COLO829 (cell line): ENCODE measurements around the gene NGEF.
A peak's percentile ranks its signal among the peaks of the same experiment; 100 is the strongest.

ENCODE experiments used
- DNase-seq: peaks from one replicate; pipeline ENCODE4 v3.0.0; 2012; ENCODE audit warnings: low spot score

The NGEF gene

DNA sequence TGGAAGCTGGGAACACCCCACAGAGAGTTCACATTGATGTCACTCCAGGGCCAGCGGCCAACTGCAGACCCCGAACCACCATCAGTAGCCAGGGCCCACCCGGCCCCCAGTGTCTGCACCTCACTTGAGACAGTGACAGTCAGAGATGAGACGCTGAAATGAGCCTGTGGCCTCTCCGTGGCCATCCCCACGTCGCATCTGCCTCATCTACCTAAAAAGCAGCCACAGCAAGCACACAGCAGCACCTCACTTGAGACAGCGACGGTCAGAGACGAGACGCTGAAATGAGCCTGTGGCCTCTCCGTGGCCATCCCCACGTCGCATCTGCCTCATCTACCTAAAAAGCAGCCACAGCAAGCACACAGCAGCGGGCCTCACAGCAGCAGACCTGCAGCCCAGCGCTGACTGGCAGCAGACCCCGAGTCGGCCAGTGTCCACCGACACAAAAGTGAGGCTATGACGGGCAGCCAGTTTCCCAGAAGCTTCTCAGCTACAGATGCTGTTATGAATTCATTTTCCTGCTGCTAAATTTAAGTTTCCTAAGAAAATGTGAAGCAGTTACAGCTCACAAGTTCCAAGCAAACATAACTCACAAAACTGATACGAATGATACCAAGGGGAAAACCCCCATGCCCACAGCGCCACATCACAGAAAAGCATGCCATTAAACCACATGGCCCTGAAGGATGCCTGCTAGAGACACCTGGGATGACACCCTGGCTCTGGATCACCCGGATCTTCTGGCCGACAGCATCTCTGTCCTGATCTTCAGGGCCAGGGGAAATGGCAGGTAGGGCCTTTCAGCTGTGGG lies 115.3 kb downstream of the NGEF start:
- no peak for DNase-seq

DNA sequence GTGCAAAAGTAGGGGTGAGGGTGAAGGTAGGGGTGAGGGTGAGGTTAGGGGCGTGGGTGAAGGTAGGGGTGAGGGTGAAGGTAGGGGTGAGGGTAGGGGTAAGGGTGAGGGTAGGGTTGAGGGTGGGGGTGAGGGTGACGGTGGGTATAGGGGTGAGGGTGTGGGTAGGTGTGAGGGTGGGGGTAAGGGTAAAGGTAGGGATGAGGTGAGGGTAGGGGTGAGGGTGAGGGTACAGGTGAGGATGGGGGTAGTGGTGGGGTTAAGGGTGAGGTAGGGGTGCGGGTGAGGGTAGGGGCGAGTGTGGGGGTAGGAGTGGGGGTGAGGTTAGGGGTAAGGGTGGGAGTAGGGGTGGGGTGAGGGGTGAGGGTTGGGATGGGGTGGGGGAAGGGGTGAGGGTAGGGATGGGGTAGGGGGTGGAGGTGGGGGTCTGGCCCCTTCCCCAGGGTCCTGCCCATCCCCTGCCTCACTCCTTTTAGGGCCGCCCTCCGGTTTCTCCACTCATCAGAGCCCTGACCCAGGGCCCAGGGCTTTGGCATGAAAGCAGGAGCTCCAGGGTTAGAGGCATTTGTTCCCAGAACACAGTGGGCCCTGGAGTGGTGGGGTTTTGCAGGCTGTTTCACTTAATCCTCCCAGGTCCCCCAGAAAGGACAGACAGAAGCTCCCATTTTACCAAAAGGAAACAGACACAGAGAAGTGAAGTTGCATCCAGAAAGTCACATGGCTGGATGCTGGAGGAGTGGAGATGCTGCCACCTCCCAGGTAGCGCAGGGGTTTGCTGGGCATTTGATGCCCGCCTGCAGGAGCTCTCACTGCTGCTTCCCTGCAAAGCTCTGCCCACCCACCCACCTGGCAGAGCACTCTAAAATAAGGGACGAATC lies 116.1 kb downstream of the NGEF start:
- no peak for DNase-seq

DNA sequence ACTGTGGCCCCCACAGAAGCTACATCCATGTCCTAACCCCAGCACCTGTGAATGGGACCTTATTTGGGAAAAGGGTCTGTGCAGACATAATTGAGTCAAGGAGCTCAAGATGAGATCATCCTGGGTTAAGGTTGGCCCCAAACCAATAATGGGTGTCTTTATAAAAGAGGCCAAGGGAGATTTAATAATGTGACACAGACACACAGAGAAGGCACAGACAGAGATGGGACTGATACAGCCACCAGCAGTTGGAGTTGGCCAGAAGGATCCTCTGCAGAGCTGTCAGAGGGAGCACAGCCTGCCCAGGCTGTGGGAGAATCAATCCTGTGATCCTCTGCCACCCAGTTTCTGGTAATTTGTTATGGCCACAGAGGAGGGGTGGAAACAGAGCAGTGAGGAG lies 116.9 kb downstream of the NGEF start:
- DNase-seq, result no peak

DNA sequence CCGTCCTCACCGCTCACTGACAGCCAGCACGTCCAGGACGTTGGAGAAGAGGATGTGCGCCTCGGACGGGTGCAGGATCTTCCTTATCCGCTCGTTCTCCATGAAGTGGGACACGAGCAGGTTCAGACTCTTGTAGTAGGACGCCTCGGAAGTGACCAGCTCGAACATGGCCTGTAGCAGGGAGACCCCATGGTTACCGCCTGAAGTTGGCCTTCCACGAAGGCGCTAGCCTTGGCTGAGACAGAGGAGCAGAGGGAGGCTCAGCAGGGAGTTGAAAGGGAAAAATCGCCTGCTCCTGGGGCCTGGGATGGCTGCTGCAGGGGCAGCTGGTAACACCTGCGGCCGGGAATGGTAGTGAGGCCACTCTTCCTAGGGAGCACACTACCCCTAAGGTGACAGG lies 118.3 kb downstream of the NGEF start:
- no peak for DNase-seq

DNA sequence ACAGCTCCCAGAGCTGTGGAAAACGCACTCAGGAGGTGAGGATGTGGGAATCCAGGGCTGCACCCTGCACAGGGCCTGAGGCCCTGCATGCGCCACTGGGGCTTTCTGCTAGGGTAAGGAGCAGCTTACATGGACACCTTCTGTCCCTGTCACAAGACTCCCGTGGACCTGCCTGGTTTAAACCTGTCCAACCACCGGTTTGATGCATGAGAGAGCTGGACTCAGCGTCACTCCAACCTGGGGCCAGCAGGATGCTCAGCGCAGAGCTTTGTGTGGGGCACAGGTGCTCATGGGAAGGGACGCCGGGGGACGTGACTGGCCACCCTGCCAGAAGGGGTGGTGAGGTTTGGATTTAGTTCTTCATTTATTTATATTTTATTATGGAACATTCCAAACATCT lies 118.8 kb downstream of the NGEF start:
- DNase-seq, result no peak

DNA sequence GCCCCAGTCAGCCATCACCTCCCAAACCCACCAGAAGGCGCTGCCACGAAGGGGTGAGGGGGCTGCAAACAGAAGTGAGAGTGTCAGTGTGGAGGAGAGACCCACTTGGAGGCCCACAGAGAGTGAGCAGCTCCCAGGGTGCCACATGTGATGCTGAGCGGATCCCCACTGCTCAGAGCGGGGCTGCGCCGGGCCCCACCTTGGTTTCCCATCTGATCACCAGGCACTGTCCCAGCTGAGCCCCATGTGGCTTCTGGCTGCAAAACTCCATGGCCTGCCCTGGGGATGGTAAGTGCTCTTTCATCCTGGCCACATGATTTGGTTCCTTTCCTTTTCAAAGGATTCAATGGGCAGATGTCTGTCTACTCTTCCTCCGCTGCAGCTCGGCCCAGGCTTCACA lies 119.2 kb downstream of the NGEF start:
- DNase-seq, result no peak

DNA sequence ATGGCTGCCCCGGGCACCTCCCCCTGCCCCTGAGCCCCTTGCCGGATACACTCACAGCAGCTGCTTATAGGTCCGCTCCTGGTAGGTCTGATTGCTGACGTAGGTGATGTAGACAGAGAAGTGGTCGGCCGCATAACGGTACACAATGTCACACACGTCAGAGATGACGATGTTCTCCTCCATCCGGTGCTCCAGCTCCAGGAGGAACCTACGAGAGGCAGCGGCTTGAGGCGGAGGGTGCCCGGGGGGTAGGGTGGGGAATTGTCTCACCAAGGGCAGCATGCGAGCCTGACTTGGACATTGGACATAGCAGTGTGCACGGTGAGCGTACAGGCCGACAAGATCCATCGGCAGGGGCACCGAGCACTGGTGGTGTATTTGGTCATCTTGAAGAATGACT lies 120.2 kb downstream of the NGEF start:
- no peak for DNase-seq

DNA sequence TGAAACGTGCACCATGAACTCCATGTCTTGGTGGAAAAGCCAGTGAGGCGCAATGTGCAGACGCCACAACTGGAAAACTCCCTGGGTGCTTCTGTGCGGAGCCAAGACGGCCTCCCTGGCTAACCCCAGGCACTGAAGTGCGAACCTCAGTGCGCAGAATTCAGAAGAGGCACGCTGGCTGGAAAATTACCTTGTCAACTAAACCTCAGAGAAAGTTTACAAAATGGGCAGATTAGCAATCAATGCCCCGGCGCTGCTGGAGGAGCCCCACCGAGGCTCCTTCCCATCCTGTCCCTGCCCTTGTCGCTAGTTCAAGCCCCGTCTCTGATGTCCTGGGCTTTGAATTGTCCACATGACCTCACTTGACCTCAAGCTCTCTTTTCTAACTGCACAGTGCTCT lies 120.8 kb downstream of the NGEF start:
- no peak for DNase-seq

DNA sequence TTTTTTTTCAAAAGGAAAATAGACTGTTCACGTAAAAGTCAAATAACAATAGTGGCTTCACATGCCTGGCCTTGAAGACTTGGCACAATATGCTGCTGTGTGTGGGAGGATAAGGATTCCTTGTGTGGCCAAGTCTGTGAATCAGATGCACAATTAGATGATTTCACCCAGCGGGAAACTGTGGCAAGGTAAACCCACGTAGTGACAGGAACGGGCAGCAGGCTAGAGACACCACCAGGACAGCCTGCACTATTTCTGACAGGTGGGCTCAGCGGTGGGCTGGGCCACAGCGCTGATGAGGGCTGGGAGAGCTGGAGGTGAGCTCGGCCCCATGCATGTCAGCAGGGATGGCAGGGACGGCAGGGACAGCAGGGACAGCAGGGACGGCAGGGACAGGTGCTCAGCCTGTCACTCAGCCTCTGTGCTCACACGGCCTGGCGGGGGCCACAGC lies 121.4 kb downstream of the NGEF start:
- DNase-seq, result peak; percentile 50

DNA sequence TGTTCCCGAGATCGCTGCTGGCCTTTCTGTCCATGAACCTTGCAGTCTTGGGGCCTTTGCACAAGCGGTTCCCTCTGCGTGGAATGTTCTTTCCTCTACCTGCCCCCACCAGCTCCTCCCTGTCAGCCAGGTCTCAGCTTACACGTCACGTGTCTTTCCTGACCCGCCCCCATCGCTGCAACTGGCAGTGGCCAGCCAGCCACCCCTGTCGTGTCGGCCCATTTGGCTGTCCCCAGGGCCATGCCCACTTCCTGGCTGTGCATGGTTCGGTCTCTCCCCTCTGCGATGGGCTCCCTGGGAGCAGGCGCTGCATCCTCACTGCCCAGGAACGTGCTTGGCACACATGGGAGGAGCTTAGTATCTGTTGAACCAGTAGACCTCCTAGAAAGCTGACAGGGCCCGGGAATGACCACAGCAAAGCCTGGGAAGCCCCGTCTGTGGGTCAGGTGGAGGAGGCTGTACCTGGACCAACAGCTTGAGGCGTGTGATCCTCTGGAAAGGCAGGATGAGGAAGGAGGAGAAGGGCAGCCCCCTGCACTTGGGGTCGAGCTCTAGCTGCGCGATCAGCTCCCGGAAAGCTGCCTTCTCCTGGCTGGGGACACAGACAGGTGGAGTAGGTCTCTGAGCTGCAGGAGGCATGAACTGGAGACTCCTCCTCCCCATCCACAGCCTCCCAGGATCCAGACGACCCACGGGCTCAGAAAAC lies 122.0 kb downstream of the NGEF start:
- DNase-seq, result no peak

DNA sequence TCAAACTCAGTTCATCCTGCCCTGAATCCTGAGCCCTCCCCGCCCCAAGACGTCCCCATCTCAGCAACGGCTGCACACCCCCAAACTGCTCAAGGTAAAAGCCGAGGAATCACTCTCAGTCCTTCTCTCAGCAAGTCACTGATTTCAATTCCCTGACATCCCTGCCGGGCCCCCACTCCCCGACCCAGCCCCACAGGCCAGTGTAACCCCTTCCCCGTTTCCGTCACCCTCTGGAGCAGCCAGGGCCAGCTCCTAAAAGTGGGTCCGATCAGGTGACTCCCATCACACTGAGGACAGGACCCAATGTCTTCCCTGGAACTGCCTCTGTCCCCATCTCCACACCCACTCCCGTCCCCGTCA lies 122.5 kb downstream of the NGEF start:
- DNase-seq, result no peak

DNA sequence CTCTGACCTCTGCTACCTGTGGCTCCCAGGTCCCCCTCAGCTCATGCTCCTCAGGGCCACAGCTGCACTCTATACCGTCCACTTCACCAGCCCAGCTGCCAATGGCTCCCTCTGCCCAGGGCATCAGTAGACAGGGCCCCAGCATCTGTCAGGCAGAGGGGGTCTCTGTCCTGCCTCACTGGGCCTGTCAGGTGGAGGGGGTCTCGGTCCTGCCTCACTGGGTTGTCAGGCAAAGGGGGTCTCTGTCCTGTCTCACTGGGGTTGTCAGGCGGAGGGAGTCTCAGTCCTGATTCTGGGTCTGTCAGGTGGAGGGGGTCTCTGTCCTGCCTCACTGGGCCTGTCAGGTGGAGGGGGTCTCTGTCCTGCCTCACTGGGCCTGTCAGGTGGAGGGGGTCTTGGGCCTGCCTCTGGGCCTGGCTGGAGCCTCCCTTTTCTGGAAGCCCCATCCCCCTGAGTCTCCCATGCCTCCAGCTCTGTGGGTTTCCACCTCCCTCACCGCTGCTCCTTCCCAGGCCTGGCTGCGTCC lies 123.1 kb downstream of the NGEF start:
- DNase-seq, result no peak

DNA sequence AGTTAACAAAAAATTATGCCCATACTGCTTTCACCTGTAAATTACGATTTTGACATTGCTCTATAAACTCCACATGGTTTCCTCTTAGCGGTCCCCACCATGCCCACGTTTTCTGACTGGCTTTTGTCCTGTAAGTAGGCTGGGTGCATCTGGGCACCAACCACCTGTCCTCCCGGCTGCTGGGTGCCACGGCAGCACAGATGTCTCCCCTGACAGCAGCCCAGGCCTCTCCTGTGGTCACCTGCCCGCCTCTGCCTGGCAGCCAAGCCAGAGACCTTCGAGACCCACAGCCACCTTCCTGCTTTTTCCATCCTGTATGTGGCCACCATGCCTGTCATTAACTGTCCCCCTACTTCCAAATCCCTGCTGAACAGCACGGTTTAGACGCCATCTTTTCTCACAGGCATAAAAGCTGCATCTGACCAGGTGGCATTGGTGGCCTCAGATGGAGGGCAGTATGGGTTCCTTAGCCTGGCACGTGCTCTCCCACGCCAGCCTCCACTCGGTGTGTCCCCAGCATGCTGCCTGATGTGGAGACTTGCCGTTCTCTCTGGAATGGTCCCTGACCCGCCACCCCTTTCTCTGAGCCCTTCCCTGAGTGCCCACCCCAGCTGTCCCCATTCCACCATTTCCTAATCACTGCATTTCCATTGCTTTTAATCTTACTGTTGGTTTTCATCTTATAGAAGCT lies 124.1 kb downstream of the NGEF start:
- DNase-seq, result no peak

DNA sequence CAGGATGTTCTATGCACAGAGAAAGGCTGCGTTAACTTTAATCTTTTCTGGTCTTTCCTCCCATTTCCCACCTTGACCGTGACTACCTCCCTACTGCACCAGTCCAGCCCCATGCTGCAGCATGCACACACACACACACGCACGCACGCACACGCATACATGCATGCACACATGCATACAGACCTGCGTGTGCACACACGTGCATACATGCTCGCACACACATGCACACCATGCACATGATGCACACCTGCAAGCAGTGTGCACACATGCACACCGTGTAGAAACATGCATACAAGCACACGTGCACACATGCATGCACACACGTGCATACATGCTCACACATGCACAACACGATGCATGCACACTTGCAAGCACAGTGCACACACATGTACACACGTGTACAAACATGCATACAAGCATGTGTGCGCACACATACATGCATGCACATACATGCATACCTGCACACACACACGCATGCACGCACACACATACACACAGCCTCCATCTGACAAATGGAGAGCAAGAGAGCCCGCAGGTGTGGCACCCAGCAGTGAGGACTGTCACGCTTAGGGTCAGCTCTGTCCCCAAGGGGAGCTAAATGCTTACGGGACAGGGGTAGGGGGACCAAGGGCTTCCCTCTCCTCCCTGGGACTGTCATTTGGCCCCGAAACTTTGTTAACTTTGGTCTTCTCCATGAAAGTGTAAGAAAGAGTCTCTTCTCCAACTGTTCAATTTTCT lies 124.8 kb downstream of the NGEF start:
- DNase-seq, result no peak

DNA sequence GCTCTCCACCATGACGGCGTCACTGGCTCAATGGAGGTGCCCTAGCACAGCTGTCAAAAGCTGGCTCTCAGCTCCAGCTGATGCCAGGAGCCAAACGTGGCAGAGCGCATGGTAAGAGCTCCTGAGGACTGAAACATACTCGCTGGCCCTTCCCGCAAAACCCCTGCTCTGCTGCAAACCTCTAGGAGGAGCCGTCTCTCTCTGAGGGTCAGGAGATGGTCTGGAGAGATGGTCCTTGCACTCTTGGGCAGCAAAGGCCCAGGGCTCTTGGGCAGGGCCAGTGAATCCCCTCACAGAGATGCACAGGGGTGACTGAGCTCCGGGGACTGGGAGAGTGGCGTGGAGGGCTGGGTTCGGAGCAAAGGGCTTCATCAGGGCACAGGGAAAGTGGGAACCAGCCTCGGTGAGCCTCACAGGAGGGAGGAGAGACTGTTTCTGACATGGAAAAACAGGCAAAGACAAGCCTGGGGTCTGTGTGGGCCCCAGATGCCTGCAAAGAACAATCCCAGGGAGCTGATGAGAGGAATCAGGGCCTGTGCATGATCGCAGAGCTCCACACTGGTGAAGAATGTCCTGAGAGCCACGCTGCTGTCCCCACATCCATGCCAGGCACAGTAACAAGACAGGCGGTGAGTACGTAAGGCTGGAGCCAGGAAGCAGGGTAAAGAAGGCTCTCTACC lies 125.7 kb downstream of the NGEF start:
- DNase-seq, result no peak

DNA sequence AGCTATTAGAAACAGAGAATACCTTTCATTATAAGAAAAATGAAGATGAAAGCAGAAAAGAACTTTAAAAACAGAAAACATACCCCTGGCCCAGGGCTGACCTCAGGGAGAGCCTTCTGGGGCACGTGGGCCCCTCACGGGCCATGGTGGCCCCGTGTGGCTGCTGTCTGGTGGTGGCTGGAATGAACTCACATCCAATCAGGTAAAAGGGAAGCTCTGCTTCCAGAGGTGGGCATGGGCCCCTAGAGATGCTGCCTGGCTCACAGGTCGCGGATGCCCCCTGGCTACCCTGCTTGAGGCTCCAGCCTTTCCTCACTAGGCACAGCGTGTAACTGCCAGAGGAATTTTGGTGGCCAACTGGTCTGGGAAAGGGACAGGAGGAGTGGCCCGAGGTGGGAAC lies 126.4 kb downstream of the NGEF start:
- no peak for DNase-seq

DNA sequence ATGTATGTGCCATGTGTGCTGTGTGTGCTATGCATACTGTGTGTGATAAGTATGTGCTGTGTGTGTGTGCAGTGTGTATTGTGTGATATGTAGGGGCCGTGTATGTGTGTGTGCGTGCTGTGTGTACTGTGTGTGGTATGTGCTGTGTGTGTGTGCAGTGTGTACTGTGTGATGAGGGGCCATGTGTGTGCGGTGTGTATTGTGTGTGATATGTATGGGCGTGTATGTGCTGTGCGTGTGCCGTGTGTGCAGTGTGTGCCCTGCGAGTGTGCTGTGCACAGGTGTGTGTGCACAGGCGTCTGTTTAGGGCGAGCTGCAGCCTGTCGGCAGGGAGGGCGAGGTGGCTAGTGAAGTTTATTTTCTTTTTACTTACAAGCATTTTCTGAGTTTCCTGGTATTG lies 126.9 kb downstream of the NGEF start:
- DNase-seq, result no peak

DNA sequence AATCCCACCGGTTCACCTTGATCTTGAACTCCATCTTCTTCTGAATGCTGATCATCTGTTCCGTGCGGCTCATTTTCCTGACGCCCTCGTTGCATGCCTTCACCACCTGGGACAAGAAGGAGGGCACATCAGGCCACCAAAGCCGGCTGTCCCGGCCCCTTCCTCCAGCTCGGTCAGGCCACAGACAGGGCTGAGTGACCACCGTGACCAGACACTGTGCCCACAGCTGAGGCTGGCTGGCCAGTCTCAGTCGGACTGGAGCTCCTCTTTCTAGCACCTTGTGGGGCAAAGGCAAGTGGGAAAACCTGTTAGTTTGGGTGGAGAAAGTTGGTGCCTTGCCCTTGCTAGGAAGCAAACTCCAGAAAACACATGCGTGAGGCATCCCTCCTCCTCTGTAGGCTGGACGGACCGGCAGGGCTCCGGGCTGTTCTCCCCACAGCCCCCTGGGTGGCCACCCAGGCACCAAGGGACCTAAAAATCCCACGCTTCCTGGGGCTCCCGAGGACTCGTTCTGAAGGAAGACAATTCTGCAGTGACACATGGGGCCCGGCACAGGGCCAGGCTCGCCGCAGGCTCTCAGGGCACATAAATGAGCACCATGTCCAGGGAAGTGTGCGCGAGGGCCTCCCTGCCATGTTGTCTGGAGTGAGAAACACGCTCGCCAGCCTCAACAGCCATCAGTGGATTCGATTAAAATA lies 127.6 kb downstream of the NGEF start:
- DNase-seq, result no peak

DNA sequence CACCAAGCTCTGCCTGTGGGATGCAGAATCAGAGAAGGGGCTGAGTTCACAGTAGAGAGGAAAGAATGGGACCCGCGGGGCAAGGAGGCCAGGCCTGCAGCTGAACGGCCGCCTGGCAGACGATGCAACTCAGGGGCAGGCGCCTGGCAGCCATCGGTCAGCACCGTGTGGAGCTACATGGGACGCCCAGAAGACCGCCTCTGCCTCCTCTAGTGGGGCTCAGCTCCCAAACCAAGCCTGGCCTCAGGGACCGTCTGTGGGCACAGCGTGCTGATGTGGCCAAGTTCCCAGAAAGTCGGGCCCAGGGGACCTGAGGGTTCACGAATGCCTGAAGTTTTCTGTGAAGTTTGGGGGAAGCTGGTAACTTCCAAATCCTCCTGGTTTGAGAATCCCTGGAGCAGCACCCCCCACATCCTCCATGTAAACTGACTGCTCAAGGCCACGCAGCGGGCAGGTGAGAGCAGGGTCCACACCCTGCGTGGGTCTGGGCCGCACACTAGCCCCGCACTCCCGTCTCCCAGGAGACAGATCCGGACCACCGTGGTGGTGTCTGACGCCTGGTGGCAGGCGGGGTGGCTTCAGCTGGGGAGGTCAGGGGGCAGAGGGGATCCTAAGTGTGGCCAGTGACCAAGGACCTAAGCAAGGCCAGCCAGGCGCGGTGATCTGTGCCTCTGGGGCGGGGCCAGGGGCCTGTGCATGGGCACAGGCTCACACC lies 128.3 kb downstream of the NGEF start:
- no peak for DNase-seq
